Stomach (tissue), 4 donors: Measurements from ENCODE around the gene TMEM41A.

ENCODE experiments used
- POLR2A ChIP-seq, 4 donors: fragments of 450-650 bp; IDR thresholded peaks; one replicate each; pipeline ENCODE4 v1.6.1; 2016; ENCODE audit warnings: antibody characterized with exemption in 4 of 4, control low read depth in 2 of 4, mild to moderate bottlenecking in 1 of 4, moderate library complexity in 1 of 4
- TF ChIP-seq, protein P1 (sequence below), 7 experiments: fragments of 450-650 bp in 4 of 7; fragments of 200-600 bp in 3 of 7; sonication (generic) in 3 of 7; IDR thresholded peaks; one replicate each; pipeline ENCODE4 v1.5.1; 2016 to 2019; ENCODE audit warnings: antibody characterized with exemption in 7 of 7, control low read depth in 2 of 7, mild to moderate bottlenecking in 1 of 7

DNA sequence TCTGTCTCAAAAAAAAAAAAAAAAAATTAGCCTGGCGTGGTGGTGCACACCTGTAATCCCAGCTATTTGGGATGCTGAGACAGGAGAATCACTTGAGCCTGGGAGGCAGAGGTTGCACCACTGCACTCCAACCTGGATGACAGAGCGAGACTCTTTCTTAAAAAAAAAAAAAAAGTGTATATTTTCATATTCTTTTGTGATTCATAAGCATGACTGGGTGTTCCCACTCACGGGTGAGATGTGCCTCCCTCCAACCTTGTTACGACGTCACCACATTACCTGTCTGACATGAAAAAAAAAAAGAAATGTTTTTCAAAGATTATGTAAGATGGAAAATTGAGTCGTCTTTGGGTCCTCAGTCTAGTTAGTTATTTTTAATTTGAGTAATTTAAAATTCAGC, 56.8 kb downstream of the TMEM41A start:
- TF ChIP-seq, protein P1, sequence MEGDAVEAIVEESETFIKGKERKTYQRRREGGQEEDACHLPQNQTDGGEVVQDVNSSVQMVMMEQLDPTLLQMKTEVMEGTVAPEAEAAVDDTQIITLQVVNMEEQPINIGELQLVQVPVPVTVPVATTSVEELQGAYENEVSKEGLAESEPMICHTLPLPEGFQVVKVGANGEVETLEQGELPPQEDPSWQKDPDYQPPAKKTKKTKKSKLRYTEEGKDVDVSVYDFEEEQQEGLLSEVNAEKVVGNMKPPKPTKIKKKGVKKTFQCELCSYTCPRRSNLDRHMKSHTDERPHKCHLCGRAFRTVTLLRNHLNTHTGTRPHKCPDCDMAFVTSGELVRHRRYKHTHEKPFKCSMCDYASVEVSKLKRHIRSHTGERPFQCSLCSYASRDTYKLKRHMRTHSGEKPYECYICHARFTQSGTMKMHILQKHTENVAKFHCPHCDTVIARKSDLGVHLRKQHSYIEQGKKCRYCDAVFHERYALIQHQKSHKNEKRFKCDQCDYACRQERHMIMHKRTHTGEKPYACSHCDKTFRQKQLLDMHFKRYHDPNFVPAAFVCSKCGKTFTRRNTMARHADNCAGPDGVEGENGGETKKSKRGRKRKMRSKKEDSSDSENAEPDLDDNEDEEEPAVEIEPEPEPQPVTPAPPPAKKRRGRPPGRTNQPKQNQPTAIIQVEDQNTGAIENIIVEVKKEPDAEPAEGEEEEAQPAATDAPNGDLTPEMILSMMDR (IDR thresholded peaks at IDR 0.05), result no peak
- no peak for TF ChIP-seq POLR2A (IDR thresholded peaks at IDR 0.05)
